ENCODE results near the gene TBC1D5. TPM values are rescaled to one million over a fixed set of nuclear protein-coding genes. Genes with fewer than 3 reads are reported as not detected.

TBC1D5 gene
- total RNA-seq, 2 experiments from 2014 or later, result 46.3 to 47.8 TPM

DNA sequence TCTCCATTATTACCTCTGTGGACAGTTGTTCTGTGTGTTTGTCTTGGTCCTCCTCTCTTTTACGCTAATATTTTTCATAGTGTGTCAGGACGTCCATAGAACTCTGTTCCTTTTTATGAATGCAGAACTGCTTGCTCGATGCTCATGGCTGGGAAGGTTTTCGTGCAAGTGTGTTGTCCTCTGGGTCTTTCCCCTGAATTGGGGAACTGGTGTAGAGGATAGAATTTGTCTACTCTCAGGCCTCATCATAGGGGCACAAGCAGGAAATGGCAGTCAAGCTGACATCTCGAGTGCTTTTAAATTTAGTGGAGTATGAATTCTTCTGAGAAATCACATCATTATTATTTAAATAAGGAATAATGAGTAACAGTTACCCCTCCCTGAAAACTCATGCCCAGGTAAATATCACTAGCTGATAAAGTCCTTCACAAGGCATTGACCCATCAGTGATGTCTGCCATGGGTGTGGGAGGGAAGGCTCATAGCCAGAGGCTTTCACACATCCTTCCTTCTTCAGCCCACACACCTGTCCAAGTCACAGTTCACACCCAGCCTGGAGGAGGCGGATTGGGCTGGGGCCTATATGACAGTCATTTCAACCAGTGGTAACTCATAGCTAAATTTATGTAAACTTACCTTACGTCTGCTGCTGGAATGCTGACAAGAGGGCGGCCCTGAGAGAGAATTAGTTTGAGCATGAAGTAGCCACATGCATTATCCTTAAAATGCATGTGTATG lies 631.6 kb downstream of the TBC1D5 start:
- CTCF ChIA-PET, result no interaction called here
- POLR2A ChIA-PET, result no interaction called here
- Mint-ChIP-seq H3K36me3 (ENCODE audit: low read depth) (no peaks in the 10 kb centered on the region), H3K4me3 (no peak overlapping the region), H3K4me1 (ENCODE audit: low read depth) (peaks cover 11% of the 10 kb centered on the region), H3K27me3 (no peaks in the 10 kb centered on the region), H3K9me3 (peaks cover 9% of the 10 kb centered on the region), H3K27ac (no peak overlapping the region)
- TF ChIP-seq, protein P1, sequence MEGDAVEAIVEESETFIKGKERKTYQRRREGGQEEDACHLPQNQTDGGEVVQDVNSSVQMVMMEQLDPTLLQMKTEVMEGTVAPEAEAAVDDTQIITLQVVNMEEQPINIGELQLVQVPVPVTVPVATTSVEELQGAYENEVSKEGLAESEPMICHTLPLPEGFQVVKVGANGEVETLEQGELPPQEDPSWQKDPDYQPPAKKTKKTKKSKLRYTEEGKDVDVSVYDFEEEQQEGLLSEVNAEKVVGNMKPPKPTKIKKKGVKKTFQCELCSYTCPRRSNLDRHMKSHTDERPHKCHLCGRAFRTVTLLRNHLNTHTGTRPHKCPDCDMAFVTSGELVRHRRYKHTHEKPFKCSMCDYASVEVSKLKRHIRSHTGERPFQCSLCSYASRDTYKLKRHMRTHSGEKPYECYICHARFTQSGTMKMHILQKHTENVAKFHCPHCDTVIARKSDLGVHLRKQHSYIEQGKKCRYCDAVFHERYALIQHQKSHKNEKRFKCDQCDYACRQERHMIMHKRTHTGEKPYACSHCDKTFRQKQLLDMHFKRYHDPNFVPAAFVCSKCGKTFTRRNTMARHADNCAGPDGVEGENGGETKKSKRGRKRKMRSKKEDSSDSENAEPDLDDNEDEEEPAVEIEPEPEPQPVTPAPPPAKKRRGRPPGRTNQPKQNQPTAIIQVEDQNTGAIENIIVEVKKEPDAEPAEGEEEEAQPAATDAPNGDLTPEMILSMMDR (IDR thresholded peaks at IDR 0.05), result no peak
- intact Hi-C loops (cut with micrococcal nuclease), result no loop called here
- ATAC-seq (peak; percentile 67), DNase-seq (peak; percentile 33)
